NT2/D1 (cell line): ENCODE measurements around the gene PRRX2.

Experiments
- DNase-seq: peaks from one replicate; pipeline ENCODE4 v3.0.0-alpha.2; 2011; ENCODE audit warnings: low read depth, low spot score
- H3K27me3 ChIP-seq: 2 replicates; pipeline ENCODE4 v1.6.0; 2011; ENCODE audit warnings: mild to moderate bottlenecking; ENCODE audit not compliant: insufficient read length, insufficient read depth
- H3K36me3 ChIP-seq: 2 replicates; pipeline ENCODE4 v1.6.1; 2011; ENCODE audit warnings: mild to moderate bottlenecking, low read length, mixed read lengths; ENCODE audit not compliant: insufficient read depth, insufficient read length
- H3K4me1 ChIP-seq: 2 replicates; pipeline ENCODE4 v1.5.1; 2011; ENCODE audit not compliant: insufficient read depth, insufficient read length
- H3K4me3 ChIP-seq: 2 replicates; pipeline ENCODE4 v1.5.1; 2011; ENCODE audit warnings: low read depth; ENCODE audit not compliant: insufficient read length
- H3K9ac ChIP-seq: 2 replicates; pipeline ENCODE4 v1.6.0; 2011; ENCODE audit warnings: low read depth; ENCODE audit not compliant: insufficient read length
- H3K9me3 ChIP-seq: 2 replicates; pipeline ENCODE4 v1.5.1; 2011; ENCODE audit warnings: mild to moderate bottlenecking, low read length; ENCODE audit not compliant: insufficient read depth
- SUZ12 ChIP-seq: IDR thresholded peaks from 2 replicates; pipeline ENCODE4 v1.6.1; 2011; ENCODE audit not compliant: insufficient read length, insufficient read depth; ENCODE audit errors: extremely low read depth
- YY1 ChIP-seq: IDR thresholded peaks from 2 replicates; pipeline ENCODE4 v1.6.1; 2011; ENCODE audit not compliant: insufficient read length, insufficient read depth
- ZNF274 ChIP-seq: IDR thresholded peaks from 2 replicates; pipeline ENCODE4 v1.6.1; 2011; ENCODE audit warnings: mild to moderate bottlenecking, low read depth, low read length

PRRX2 gene

GRCh38 chr9:129665389-129665775 is at the start of gene PRRX2:
TSS of gene PRRX2 (plus strand) at chr9:129665647. CDS start at chr9:129665868, 221 bp downstream.
- H3K36me3 ChIP-seq, result no peaks in the 10 kb centered on the region
- H3K4me3 ChIP-seq, result peak within 1 kb of the TSS; percentile 62
- TF ChIP-seq YY1 (no peak), ZNF274 (no peak), SUZ12 (no peak)
- H3K9me3 ChIP-seq, result no peaks in the 10 kb centered on the region
- DNase-seq, result peak; percentile 33
- peaks cover 24% of the 10 kb centered on the region for H3K4me1 ChIP-seq
- peak within 1 kb of the TSS; percentile 84 for H3K9ac ChIP-seq
- H3K27me3 ChIP-seq, result peaks cover 4% of the 10 kb centered on the region

GRCh38 chr9:129617167-129617566 is 48.3 kb upstream of the PRRX2 start:
- Histone ChIP-seq H3K4me3 (no peak overlapping the region), H3K9ac (no peak overlapping the region), H3K36me3 (no peaks in the 10 kb centered on the region), H3K4me1 (peaks cover 30% of the 10 kb centered on the region), H3K9me3 (no peaks in the 10 kb centered on the region), H3K27me3 (peaks cover 32% of the 10 kb centered on the region)
- DNase-seq, result no peak
- no peak for TF ChIP-seq ZNF274
- TF ChIP-seq SUZ12, result no peak
- no peak for TF ChIP-seq YY1

- Histone ChIP-seq H3K4me1 (peaks cover 15% of the 10 kb centered on the region), H3K4me3 (peak overlapping the region; percentile 55), H3K27me3 (peaks cover 32% of the 10 kb centered on the region), H3K36me3 (no peaks in the 10 kb centered on the region), H3K9me3 (no peaks in the 10 kb centered on the region), H3K9ac (peak overlapping the region; percentile 69)
- DNase-seq, result no peak
- TF ChIP-seq ZNF274, result no peak
- TF ChIP-seq SUZ12, result no peak
- TF ChIP-seq YY1, result no peak
These were observed 45.4 kb upstream of the PRRX2 start for GRCh38 chr9:129619787-129620668.

- Histone ChIP-seq H3K27me3 (peaks cover 32% of the 10 kb centered on the region), H3K36me3 (no peaks in the 10 kb centered on the region), H3K9ac (peak within 1 kb of the TSS; percentile 69), H3K9me3 (no peaks in the 10 kb centered on the region), H3K4me3 (peak within 1 kb of the TSS; percentile 55), H3K4me1 (peaks cover 8% of the 10 kb centered on the region)
- no peak for TF ChIP-seq SUZ12
- TF ChIP-seq YY1, result no peak
- no peak for TF ChIP-seq ZNF274
- DNase-seq, result no peak
These were observed 44.7 kb upstream of the PRRX2 start, which contains the start of gene C9orf50 for GRCh38 chr9:129620669-129621295. TSS of gene C9orf50 (minus strand) at chr9:129621101. CDS start at chr9:129620574, 527 bp downstream.

- Histone ChIP-seq H3K4me3 (no peak overlapping the region), H3K9me3 (no peaks in the 10 kb centered on the region), H3K36me3 (peaks cover 10% of the 10 kb centered on the region), H3K4me1 (peaks cover 13% of the 10 kb centered on the region), H3K9ac (no peak overlapping the region), H3K27me3 (peaks cover 32% of the 10 kb centered on the region)
- TF ChIP-seq YY1, result no peak
- no peak for DNase-seq
These were observed 42.1 kb upstream of the PRRX2 start for GRCh38 chr9:129623331-129623730.

- peaks cover 27% of the 10 kb centered on the region for H3K27me3 ChIP-seq
- H3K36me3 ChIP-seq, result peaks cover 18% of the 10 kb centered on the region
- no peak for TF ChIP-seq SUZ12
- TF ChIP-seq YY1, result no peak
- TF ChIP-seq ZNF274, result no peak
- H3K9me3 ChIP-seq, result no peaks in the 10 kb centered on the region
- H3K9ac ChIP-seq, result no peak overlapping the region
- no peak for DNase-seq
- H3K4me1 ChIP-seq, result peaks cover 16% of the 10 kb centered on the region
- no peak overlapping the region for H3K4me3 ChIP-seq
These were observed 41.2 kb upstream of the PRRX2 start for GRCh38 chr9:129624168-129624759.

GRCh38 chr9:129624947-129625346 is 40.5 kb upstream of the PRRX2 start:
- no peak for DNase-seq
- TF ChIP-seq YY1, result no peak
- Histone ChIP-seq H3K4me1 (peaks cover 14% of the 10 kb centered on the region), H3K27me3 (peaks cover 21% of the 10 kb centered on the region), H3K36me3 (peaks cover 24% of the 10 kb centered on the region), H3K9me3 (no peaks in the 10 kb centered on the region), H3K9ac (no peak overlapping the region), H3K4me3 (no peak overlapping the region)
